Activated naive CD8-positive, alpha-beta T cell treated with anti-CD3 and anti-CD28 coated beads, Interleukin-2, amount 10 ng/mL, durations not matched to agents 7 days and 5 days (primary cell): ENCODE measurements around the gene NUP85. TPM values are rescaled to one million over a fixed set of nuclear protein-coding genes. Genes with fewer than 3 reads are reported as not detected.
"Not testable (repeated sequence)": the region's sequence is repeated elsewhere in the genome, so short reads cannot be mapped to it uniquely, and the experiment has no call there.

ENCODE experiments used
- ATAC-seq: fragments of 150-1000 bp; cut with Tn5 transposase; one replicate; pipeline ENCODE4 v1.10.0; 2021; ENCODE audit warnings: low read depth, moderate library complexity
- POLR2A ChIA-PET: fragments of 350-600 bp; sonication (Branson Sonifier 250); formaldehyde crosslinking; loops from one replicate; lab custom pipeline; 2021; ENCODE audit warnings: antibody characterized with exemption; lab: Charles Lee
- DNase-seq: peaks from one replicate; pipeline ENCODE4 v3.0.0; 2021
- H3K27ac Mint-ChIP-seq: one replicate; pipeline ENCODE4 v1.8.0; 2022; ENCODE audit warnings: mild to moderate bottlenecking, mixed read lengths
- H3K27me3 Mint-ChIP-seq: one replicate; pipeline ENCODE4 v1.8.0; 2022; ENCODE audit warnings: mild to moderate bottlenecking, moderate library complexity, mixed read lengths
- H3K36me3 Mint-ChIP-seq: one replicate; pipeline ENCODE4 v1.8.0; 2021; ENCODE audit warnings: mild to moderate bottlenecking, mixed read lengths
- H3K4me1 Mint-ChIP-seq: one replicate; pipeline ENCODE4 v1.8.0; 2021; ENCODE audit warnings: mixed read lengths
- H3K4me3 Mint-ChIP-seq: one replicate; pipeline ENCODE4 v1.8.0; 2022; ENCODE audit warnings: mild to moderate bottlenecking, moderate library complexity, mixed read lengths
- H3K9me3 Mint-ChIP-seq: one replicate; pipeline ENCODE4 v1.8.0; 2021; ENCODE audit warnings: mixed read lengths
- total RNA-seq, 2 experiments: library from RNA; stranded (reverse); gene quantifications; one replicate each; pipeline ENCODE4 v1.2.3, GENCODE V29; 2021

The NUP85 gene
- total RNA-seq, 2 experiments from 2014 or later, result 154 to 167 TPM

GRCh38 chr17:75181608-75182318 is 23.7 kb upstream of the NUP85 start:
- H3K4me1 Mint-ChIP-seq, result peaks cover 27% of the 10 kb centered on the region
- H3K27me3 Mint-ChIP-seq, result no peaks in the 10 kb centered on the region
- H3K9me3 Mint-ChIP-seq, result no peaks in the 10 kb centered on the region
- peak overlapping the region; percentile 82 for H3K27ac Mint-ChIP-seq
- ATAC-seq, result peak; percentile 11
- peaks cover 24% of the 10 kb centered on the region for H3K36me3 Mint-ChIP-seq
- POLR2A ChIA-PET, result interaction anchor here (0.5 to 1.5 kb wide), 7 partner anchors 8 to 275 kb away, joined by 3 to 5 read pairs (median 4); partner anchors contain the start of genes JPT1, MRPL58 and TMEM94
- no peak for DNase-seq
- peak overlapping the region; percentile 92 for H3K4me3 Mint-ChIP-seq

- POLR2A ChIA-PET, result interaction anchor here (1.0 to 1.9 kb wide), 5 partner anchors 8 to 274 kb away, joined by 3 to 18 read pairs (median 3); partner anchors contain the start of genes JPT1 and TMEM94
- Mint-ChIP-seq H3K36me3 (peaks cover 22% of the 10 kb centered on the region), H3K4me3 (peak overlapping the region; percentile 92), H3K27ac (peak overlapping the region; percentile 82), H3K9me3 (no peaks in the 10 kb centered on the region), H3K4me1 (peaks cover 26% of the 10 kb centered on the region), H3K27me3 (no peaks in the 10 kb centered on the region)
- ATAC-seq (no peak), DNase-seq (no peak)
Observed at GRCh38 chr17:75182319-75182568, 23.2 kb upstream of the NUP85 start.

GRCh38 chr17:75182569-75183436 is 22.7 kb upstream of the NUP85 start, which contains the start of gene SUMO2:
SUMO2 (minus strand) TSS chr17:75182959; CDS start chr17:75182834, 125 bp downstream.
- peak within 1 kb of the TSS; percentile 92 for H3K4me3 Mint-ChIP-seq
- no peaks in the 10 kb centered on the region for H3K27me3 Mint-ChIP-seq

GRCh38 chr17:75183999-75184884 is 21.2 kb upstream of the NUP85 start:
- H3K4me1 Mint-ChIP-seq, result peaks cover 26% of the 10 kb centered on the region
- H3K9me3 Mint-ChIP-seq, result no peaks in the 10 kb centered on the region
- H3K4me3 Mint-ChIP-seq, result peak overlapping the region; percentile 78
- POLR2A ChIA-PET, result interaction anchor here (0.5 to 1.9 kb wide), 6 partner anchors 22 to 1328 kb away, joined by 3 to 18 read pairs (median 3); partner anchors contain the start of genes ARMC7 and JPT1
- no peaks in the 10 kb centered on the region for H3K27me3 Mint-ChIP-seq
- H3K27ac Mint-ChIP-seq, result peak overlapping the region; percentile 95
- no peak for DNase-seq
- ATAC-seq, result no peak
- peaks cover 20% of the 10 kb centered on the region for H3K36me3 Mint-ChIP-seq

More at GRCh38 chr17:75182569-75183436, 22.7 kb upstream of the NUP85 start, which contains the start of gene SUMO2:
- peak; percentile 80 for ATAC-seq
- Mint-ChIP-seq H3K27ac (peak within 1 kb of the TSS; percentile 95), H3K36me3 (peaks cover 22% of the 10 kb centered on the region), H3K4me1 (peaks cover 26% of the 10 kb centered on the region), H3K9me3 (no peaks in the 10 kb centered on the region)
- POLR2A ChIA-PET, result interaction anchor here (0.6 to 1.9 kb wide), 14 partner anchors 8 to 274 kb away, joined by 3 to 18 read pairs (median 3); partner anchors contain the start of genes ARMC7, JPT1, NUP85 and SLC25A19
- peak; percentile 99 for DNase-seq

GRCh38 chr17:75188614-75189013 is 16.9 kb upstream of the NUP85 start:
- DNase-seq (no peak), ATAC-seq (no peak)
- H3K4me1 Mint-ChIP-seq, result peaks cover 15% of the 10 kb centered on the region
- no peak overlapping the region for H3K4me3 Mint-ChIP-seq
- no peaks in the 10 kb centered on the region for H3K27me3 Mint-ChIP-seq
- no peaks in the 10 kb centered on the region for H3K9me3 Mint-ChIP-seq
- H3K27ac Mint-ChIP-seq, result peak overlapping the region; percentile 91
- POLR2A ChIA-PET, result interaction anchor here (0.6 to 1.3 kb wide), 5 partner anchors 8 to 217 kb away, joined by 3 to 6 read pairs (median 4); no protein-coding TSS in a partner anchor
- H3K36me3 Mint-ChIP-seq, result peaks cover 7% of the 10 kb centered on the region

- ATAC-seq, result no peak
- no peak for DNase-seq
- Mint-ChIP-seq H3K36me3 (no peaks in the 10 kb centered on the region), H3K9me3 (no peaks in the 10 kb centered on the region), H3K27me3 (peaks cover 2% of the 10 kb centered on the region), H3K4me1 (peaks cover 5% of the 10 kb centered on the region), H3K27ac (no peak overlapping the region), H3K4me3 (no peak overlapping the region)
- POLR2A ChIA-PET, result interaction anchor here (1.0 to 1.8 kb wide), 3 partner anchors 9 to 214 kb away, joined by 4 to 5 read pairs (median 5); partner anchors contain the start of genes JPT1 and SUMO2
Observed at GRCh38 chr17:75191584-75191983, 13.9 kb upstream of the NUP85 start.

- Mint-ChIP-seq H3K9me3 (no peaks in the 10 kb centered on the region), H3K27ac (no peak overlapping the region), H3K4me3 (no peak overlapping the region), H3K27me3 (peaks cover 4% of the 10 kb centered on the region), H3K36me3 (no peaks in the 10 kb centered on the region), H3K4me1 (no peaks in the 10 kb centered on the region)
- DNase-seq (no peak), ATAC-seq (no peak)
- POLR2A ChIA-PET, result no interaction called here
Observed at GRCh38 chr17:75194879-75195278, 10.6 kb upstream of the NUP85 start.

- Mint-ChIP-seq H3K4me1 (peaks cover 8% of the 10 kb centered on the region), H3K27ac (no peak overlapping the region), H3K27me3 (peaks cover 4% of the 10 kb centered on the region), H3K36me3 (no peaks in the 10 kb centered on the region), H3K9me3 (no peaks in the 10 kb centered on the region), H3K4me3 (no peak overlapping the region)
- no peak for DNase-seq
- ATAC-seq, result no peak
- POLR2A ChIA-PET, result interaction anchor here (0.6 to 1.4 kb wide), 2 partner anchors 10 to 42 kb away, joined by 4 to 9 read pairs; no protein-coding TSS in a partner anchor
Observed at GRCh38 chr17:75199886-75200618, 5.4 kb upstream of the NUP85 start.

GRCh38 chr17:75205793-75206163 is 299 bp downstream of the NUP85 start:
- Mint-ChIP-seq H3K27me3 (no peaks in the 10 kb centered on the region), H3K36me3 (peaks cover 5% of the 10 kb centered on the region), H3K27ac (peak overlapping the region; percentile 98), H3K9me3 (no peaks in the 10 kb centered on the region), H3K4me3 (peak overlapping the region; percentile 92), H3K4me1 (peaks cover 18% of the 10 kb centered on the region)
- ATAC-seq (no peak), DNase-seq (no peak)
- POLR2A ChIA-PET, result interaction anchor here (0.5 to 3.3 kb wide), 12 partner anchors 9 to 321 kb away, joined by 3 to 12 read pairs (median 4); partner anchors contain the start of genes ARMC7, GGA3, MIF4GD and MRPL58

GRCh38 chr17:75207050-75207407 is 1.6 kb downstream of the NUP85 start:
- not testable (repeated sequence) for H3K9me3 Mint-ChIP-seq, H3K27ac Mint-ChIP-seq, ATAC-seq, DNase-seq, H3K27me3 Mint-ChIP-seq, H3K36me3 Mint-ChIP-seq
- Mint-ChIP-seq H3K4me3 (peak overlapping the region; percentile 92), H3K4me1 (peaks cover 13% of the 10 kb centered on the region)
- POLR2A ChIA-PET, result interaction anchor here (1.4 to 3.3 kb wide), 3 partner anchors 35 to 194 kb away, joined by 3 to 12 read pairs (median 7); partner anchors contain the start of genes GGA3, MRPL58 and MRPS7

- Mint-ChIP-seq H3K27me3 (no peaks in the 10 kb centered on the region), H3K4me1 (peaks cover 13% of the 10 kb centered on the region), H3K9me3 (no peaks in the 10 kb centered on the region), H3K27ac (no peak overlapping the region), H3K4me3 (peak overlapping the region; percentile 35), H3K36me3 (peaks cover 8% of the 10 kb centered on the region)
- POLR2A ChIA-PET, result interaction anchor here (0.7 to 3.3 kb wide), 2 partner anchors 51 to 54 kb away, joined by 3 to 12 read pairs; partner anchors contain the start of genes GGA3 and MRPS7
- DNase-seq (no peak), ATAC-seq (no peak)
Observed at GRCh38 chr17:75207760-75208159, 2.3 kb downstream of the NUP85 start.
